ENCODE results near the gene PTGES. TPM values are rescaled to one million over a fixed set of nuclear protein-coding genes. Genes with fewer than 3 reads are reported as not detected.

Gene PTGES
- total and polyA plus RNA-seq, 9 of the 15 experiments (the other 6 are each of a cell fraction or from before 2014, with no cell fraction given) = 0.13 TPM; not detected in 8

DNA sequence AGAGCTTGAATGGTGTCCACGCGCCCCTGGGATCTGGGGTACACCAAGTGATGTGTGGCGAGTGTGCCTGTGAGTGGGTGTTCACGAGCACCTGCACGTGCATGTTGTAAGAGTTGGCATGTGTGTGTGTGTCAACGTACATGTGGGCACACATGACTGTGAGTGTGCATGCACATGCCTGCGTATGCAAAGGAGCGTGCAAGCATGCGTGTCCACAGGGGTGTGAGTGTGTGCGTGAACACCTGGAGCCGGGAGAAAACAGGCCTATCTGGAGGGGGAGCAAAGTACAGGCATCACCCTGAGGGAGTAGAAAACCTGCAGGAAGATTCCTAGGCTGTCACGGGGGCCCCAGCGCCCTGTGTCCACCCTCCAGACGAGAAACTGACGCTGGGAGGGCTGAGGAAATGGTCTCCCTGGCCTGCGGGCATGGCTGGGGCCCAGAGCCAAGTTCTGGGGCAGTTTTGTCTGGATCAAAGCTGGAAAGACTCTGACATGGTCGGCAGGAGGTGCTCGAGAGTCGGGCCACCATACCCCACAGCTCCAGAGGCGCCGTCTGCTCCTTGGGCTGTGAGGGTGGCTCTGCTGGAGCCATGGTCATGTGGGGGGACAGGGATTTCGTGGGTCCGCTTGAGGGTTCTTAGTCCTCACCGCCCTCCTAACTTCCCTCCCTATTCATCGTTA, 31.8 kb downstream of the PTGES start (continued):
- TF ChIP-seq MEIS2 (IDR thresholded peaks at IDR 0.05; ENCODE audit: partially characterized antibody) (no peak), SP2 (IDR thresholded peaks at IDR 0.05; ENCODE audit: extremely low read depth, low read depth, low read length, poor library complexity, severe bottlenecking) (no peak), ZEB2 (IDR thresholded peaks at IDR 0.05) (no peak), SP1 (CRISPR knock-in tag; IDR thresholded peaks at IDR 0.05) (no peak)
- TF ChIP-seq, protein P1, sequence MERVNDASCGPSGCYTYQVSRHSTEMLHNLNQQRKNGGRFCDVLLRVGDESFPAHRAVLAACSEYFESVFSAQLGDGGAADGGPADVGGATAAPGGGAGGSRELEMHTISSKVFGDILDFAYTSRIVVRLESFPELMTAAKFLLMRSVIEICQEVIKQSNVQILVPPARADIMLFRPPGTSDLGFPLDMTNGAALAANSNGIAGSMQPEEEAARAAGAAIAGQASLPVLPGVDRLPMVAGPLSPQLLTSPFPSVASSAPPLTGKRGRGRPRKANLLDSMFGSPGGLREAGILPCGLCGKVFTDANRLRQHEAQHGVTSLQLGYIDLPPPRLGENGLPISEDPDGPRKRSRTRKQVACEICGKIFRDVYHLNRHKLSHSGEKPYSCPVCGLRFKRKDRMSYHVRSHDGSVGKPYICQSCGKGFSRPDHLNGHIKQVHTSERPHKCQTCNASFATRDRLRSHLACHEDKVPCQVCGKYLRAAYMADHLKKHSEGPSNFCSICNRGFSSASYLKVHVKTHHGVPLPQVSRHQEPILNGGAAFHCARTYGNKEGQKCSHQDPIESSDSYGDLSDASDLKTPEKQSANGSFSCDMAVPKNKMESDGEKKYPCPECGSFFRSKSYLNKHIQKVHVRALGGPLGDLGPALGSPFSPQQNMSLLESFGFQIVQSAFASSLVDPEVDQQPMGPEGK (CRISPR knock-in tag; IDR thresholded peaks at IDR 0.05; ENCODE audit: borderline replicate concordance) = no peak
- TF ChIP-seq, protein P2, sequence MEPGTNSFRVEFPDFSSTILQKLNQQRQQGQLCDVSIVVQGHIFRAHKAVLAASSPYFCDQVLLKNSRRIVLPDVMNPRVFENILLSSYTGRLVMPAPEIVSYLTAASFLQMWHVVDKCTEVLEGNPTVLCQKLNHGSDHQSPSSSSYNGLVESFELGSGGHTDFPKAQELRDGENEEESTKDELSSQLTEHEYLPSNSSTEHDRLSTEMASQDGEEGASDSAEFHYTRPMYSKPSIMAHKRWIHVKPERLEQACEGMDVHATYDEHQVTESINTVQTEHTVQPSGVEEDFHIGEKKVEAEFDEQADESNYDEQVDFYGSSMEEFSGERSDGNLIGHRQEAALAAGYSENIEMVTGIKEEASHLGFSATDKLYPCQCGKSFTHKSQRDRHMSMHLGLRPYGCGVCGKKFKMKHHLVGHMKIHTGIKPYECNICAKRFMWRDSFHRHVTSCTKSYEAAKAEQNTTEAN (CRISPR knock-in tag; IDR thresholded peaks at IDR 0.05) = peak; percentile 65; the same call in 1 of the 2 replicates
- TF ChIP-seq, protein P3, sequence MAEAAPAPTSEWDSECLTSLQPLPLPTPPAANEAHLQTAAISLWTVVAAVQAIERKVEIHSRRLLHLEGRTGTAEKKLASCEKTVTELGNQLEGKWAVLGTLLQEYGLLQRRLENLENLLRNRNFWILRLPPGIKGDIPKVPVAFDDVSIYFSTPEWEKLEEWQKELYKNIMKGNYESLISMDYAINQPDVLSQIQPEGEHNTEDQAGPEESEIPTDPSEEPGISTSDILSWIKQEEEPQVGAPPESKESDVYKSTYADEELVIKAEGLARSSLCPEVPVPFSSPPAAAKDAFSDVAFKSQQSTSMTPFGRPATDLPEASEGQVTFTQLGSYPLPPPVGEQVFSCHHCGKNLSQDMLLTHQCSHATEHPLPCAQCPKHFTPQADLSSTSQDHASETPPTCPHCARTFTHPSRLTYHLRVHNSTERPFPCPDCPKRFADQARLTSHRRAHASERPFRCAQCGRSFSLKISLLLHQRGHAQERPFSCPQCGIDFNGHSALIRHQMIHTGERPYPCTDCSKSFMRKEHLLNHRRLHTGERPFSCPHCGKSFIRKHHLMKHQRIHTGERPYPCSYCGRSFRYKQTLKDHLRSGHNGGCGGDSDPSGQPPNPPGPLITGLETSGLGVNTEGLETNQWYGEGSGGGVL (CRISPR knock-in tag; IDR thresholded peaks at IDR 0.05) = no peak
- TF ChIP-seq, protein P4, sequence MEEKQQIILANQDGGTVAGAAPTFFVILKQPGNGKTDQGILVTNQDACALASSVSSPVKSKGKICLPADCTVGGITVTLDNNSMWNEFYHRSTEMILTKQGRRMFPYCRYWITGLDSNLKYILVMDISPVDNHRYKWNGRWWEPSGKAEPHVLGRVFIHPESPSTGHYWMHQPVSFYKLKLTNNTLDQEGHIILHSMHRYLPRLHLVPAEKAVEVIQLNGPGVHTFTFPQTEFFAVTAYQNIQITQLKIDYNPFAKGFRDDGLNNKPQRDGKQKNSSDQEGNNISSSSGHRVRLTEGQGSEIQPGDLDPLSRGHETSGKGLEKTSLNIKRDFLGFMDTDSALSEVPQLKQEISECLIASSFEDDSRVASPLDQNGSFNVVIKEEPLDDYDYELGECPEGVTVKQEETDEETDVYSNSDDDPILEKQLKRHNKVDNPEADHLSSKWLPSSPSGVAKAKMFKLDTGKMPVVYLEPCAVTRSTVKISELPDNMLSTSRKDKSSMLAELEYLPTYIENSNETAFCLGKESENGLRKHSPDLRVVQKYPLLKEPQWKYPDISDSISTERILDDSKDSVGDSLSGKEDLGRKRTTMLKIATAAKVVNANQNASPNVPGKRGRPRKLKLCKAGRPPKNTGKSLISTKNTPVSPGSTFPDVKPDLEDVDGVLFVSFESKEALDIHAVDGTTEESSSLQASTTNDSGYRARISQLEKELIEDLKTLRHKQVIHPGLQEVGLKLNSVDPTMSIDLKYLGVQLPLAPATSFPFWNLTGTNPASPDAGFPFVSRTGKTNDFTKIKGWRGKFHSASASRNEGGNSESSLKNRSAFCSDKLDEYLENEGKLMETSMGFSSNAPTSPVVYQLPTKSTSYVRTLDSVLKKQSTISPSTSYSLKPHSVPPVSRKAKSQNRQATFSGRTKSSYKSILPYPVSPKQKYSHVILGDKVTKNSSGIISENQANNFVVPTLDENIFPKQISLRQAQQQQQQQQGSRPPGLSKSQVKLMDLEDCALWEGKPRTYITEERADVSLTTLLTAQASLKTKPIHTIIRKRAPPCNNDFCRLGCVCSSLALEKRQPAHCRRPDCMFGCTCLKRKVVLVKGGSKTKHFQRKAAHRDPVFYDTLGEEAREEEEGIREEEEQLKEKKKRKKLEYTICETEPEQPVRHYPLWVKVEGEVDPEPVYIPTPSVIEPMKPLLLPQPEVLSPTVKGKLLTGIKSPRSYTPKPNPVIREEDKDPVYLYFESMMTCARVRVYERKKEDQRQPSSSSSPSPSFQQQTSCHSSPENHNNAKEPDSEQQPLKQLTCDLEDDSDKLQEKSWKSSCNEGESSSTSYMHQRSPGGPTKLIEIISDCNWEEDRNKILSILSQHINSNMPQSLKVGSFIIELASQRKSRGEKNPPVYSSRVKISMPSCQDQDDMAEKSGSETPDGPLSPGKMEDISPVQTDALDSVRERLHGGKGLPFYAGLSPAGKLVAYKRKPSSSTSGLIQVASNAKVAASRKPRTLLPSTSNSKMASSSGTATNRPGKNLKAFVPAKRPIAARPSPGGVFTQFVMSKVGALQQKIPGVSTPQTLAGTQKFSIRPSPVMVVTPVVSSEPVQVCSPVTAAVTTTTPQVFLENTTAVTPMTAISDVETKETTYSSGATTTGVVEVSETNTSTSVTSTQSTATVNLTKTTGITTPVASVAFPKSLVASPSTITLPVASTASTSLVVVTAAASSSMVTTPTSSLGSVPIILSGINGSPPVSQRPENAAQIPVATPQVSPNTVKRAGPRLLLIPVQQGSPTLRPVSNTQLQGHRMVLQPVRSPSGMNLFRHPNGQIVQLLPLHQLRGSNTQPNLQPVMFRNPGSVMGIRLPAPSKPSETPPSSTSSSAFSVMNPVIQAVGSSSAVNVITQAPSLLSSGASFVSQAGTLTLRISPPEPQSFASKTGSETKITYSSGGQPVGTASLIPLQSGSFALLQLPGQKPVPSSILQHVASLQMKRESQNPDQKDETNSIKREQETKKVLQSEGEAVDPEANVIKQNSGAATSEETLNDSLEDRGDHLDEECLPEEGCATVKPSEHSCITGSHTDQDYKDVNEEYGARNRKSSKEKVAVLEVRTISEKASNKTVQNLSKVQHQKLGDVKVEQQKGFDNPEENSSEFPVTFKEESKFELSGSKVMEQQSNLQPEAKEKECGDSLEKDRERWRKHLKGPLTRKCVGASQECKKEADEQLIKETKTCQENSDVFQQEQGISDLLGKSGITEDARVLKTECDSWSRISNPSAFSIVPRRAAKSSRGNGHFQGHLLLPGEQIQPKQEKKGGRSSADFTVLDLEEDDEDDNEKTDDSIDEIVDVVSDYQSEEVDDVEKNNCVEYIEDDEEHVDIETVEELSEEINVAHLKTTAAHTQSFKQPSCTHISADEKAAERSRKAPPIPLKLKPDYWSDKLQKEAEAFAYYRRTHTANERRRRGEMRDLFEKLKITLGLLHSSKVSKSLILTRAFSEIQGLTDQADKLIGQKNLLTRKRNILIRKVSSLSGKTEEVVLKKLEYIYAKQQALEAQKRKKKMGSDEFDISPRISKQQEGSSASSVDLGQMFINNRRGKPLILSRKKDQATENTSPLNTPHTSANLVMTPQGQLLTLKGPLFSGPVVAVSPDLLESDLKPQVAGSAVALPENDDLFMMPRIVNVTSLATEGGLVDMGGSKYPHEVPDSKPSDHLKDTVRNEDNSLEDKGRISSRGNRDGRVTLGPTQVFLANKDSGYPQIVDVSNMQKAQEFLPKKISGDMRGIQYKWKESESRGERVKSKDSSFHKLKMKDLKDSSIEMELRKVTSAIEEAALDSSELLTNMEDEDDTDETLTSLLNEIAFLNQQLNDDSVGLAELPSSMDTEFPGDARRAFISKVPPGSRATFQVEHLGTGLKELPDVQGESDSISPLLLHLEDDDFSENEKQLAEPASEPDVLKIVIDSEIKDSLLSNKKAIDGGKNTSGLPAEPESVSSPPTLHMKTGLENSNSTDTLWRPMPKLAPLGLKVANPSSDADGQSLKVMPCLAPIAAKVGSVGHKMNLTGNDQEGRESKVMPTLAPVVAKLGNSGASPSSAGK (IDR thresholded peaks at IDR 0.05) = no peak
